GM21390 (cell line): Measurements from ENCODE around the gene SPOCK1.
"Not testable (repeated sequence)": the region's sequence is repeated elsewhere in the genome, so short reads cannot be mapped to it uniquely, and the experiment has no call there.

Experiments used
- ATAC-seq: cut with Tn5 transposase; IDR thresholded peaks from one replicate; pipeline ENCODE4 v1.9.1; 2021; ENCODE audit not compliant: unreplicated experiment

SPOCK1 gene

DNA sequence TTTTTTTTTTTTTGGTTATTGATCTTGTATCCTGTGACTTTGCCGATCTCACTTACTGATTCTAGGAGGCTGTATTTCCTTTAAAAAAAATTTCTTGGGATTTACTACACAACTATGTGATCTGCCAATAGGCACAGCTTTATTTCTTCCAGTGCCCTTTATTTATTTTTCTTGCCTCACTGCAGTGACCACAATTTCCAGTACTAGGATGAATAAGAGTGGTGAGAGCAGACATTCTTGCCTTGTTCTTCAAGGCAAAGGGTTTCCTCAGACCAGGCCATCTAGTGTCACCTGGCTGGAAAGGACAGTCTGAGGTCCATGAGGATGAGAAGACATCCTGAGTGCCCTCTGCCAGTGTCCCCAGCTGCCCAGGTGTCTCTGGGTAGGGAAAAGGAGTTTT lies 265.4 kb downstream of the SPOCK1 start:
- ATAC-seq, result no peak

DNA sequence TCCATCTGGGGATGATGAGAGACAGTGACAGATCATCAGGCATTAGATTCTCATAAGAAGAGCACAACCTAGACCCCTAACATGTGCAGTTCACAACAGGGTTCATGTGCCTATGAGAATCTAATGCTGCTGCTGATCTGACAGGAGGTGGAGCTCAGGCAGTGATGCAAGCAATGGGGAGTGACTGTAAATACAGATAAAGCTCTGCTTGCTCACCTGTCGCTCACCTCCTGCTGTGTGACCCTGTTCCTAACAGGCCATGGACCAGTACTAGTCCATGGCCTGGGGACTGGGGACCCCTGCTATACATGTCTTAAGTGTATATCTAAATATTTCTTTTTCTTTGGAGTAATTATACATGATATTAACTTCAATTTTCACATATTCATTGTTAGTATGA lies 265.8 kb downstream of the SPOCK1 start:
- ATAC-seq, result not testable (repeated sequence)

DNA sequence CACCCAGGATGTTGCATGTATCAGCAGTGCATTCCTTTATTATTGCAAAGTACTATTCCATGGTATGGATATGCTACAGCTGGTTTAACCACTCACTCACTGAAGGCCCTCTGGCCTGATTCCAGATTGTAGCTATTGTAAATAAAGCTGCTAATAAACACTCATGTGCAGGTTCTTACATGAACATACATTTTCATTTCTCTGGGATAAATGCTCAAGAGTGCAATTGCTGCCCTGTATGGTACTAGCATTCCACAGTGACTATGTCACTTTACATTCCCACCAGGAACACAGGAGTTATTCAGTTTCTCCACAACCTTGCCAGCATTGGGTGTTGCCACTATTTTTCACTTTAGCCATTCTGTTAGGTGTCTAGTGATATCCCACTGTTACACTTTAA lies 267.6 kb downstream of the SPOCK1 start:
- ATAC-seq, result no peak

DNA sequence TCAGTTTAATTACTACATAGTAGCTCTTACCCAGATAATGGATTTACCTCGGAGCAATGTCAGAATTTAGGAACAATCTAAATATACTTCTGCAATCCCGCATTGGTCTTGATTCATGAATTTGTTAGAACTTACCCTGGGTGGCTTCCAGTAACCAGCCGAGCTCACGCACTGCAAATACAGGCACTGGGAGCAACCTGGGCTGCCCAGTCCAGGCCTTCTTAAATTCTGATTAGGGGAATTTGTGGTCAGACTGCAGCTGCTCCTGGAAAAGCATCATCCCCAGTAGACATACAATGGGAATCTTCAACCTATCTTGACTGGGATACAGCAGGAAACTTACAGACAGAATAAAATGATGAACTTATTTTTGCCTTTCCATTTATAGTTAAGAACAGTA lies 270.3 kb downstream of the SPOCK1 start:
- no peak for ATAC-seq

DNA sequence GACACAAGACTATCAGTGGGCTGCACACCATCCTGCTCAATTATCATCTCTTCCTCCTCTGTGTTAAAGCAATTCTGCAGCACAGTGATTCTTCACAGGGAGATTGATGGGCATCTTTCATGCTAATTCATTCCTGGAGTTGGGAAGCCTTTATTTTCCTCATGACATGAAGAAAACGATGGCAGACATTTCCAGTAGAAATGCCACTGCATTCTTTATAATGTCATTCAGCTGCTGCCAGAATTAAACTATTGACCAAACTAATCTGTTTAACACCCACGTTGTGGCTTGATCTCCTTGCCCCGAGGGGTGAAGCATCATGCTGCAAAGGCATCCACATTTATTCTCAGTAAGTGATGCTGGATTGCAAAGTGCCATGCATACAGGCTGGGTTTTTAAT lies 273.0 kb downstream of the SPOCK1 start:
- no peak for ATAC-seq

DNA sequence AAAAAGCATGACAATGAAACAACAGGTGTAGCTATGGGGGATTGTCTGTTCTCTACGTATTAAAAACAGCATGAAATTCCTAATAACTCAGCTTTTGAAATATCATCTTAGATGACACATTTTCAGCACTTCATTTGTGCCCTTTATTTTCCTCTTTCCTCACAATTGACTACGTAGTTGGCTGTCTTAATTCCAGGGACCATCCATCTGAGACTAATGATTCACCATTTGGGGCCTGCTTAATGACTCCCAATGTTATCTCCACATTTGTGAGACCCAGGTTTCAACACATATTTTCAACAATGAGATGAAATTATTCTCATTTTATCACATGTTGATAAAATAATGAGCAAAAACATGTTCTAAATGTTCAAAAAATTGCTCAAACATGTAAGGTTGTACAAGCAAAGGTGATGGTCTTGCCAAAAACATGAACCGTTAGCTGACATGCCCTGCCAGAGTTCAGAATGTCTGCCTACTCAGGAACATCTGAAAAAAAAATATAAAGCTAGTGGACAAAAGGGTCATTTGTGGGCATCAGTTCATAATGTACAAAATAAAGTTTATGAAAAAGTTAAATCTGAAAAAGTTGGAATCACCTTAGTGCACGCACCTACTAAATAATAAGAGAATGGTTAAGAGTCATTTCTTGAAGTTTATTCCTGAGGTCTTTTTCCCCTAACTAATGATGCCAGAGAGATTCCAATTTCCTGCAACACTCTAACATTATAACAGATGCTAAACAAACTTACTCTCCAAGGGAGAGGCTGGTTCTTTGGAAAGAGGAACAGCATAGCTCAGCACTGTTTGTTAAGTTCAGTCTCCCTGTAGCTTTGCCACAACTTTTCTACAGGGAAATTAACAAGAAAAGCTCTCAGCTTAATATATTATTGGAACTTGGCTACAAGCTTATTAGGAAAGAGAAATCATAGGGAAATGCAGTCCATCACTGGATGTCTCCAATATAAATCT lies 275.5 kb downstream of the SPOCK1 start:
- no peak for ATAC-seq

DNA sequence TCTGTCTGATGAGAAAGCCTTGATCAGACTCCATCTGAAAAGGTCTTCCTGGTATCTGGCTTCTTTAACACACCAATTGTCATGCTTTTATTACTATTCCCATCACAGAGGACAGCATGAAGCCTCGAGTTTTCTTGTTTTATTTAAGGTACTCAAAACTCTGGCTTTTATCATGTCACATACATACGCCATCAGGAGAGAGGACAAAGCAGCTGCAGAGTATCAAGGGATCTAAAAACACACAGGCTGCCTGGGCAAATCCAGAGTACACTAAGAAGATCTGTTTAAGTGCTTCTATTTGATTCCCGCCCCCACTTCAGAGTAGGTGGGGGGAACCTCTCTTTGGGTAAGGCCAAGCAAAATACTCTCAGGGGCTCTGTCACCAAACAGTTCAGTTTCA lies 277.2 kb downstream of the SPOCK1 start:
- ATAC-seq, result no peak

DNA sequence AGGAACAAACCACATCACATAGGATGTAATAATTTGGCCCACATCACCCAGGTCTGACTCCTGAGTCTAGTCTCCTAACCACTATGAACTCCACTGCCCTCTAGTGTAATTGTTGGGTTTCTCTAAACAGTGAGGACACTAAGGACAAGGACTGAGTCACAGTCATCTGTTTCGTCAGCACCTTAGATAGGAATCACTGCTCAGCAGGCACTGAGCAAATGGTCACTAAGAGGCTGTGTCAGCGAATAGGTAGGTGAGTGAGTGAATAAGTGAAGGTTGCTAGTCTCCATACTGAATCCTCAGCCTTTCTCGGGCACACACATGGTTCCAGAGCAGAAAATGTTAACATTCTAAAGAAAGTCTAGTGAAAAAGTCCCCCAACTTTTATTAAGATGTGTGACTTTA lies 278.6 kb downstream of the SPOCK1 start:
- ATAC-seq, result no peak

DNA sequence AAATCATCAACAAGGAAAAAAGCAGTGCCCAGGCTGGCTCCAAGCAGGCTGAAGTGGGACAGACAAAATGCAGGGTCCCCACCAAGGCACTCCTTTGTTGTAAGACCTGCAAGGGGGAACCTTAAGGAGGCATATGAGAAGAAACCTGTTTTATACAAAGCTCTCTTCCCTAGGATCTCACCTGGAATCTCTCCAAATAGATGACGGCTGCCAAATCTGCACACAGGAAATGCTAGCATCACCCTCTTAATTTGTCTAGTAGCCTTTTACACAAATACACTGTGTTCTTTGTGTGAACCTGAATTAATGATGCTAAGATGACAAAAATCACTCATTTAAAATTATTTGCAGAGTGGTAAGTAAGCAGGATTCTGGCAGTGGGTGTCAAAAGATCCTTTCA lies 280.2 kb downstream of the SPOCK1 start:
- no peak for ATAC-seq

DNA sequence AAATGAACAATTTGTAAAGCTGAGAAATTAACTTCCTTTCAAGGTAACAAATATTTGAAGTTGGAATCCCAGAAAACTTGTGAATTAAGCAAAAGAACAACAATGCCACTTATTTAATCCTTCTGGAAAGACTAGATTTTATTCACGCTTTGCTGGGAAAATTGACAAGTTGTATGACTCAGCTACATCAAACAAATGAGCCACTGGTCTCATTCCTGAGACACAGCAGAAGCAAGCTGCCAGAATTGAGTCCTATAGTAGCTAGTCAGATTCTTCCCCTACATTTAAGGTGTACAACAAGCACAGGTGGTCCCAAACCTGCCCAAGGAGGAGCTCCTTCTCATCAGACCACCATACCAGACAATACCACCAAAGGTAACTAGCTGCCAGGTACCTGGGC lies 280.7 kb downstream of the SPOCK1 start:
- ATAC-seq, result no peak

DNA sequence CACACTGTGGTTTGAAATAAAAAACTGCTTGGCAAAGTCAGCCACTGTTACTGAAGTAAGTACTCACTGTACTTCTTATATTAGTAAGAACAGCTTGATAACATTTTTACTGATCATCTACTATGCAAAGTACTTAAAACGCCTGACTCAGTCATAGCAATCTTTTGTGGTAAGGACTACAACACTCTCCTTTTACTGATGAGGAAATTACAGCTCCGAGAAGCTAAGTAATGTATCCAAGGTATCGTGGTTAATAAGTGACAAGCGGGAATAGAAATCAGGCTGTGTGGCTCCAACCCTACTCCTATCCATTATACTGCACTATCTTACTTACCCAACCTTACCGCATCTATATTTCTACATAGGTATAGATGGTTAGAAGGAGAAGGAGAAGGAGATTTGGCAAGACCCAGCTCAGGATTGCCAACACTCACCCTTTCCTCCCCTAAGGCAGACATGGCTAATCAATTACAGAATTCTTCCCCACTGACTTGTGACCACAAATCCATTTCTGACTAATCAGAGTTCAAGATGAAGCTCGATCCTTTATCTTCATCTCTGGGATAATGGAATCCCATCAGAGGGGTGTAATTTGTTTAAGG lies 281.4 kb downstream of the SPOCK1 start:
- no peak for ATAC-seq

DNA sequence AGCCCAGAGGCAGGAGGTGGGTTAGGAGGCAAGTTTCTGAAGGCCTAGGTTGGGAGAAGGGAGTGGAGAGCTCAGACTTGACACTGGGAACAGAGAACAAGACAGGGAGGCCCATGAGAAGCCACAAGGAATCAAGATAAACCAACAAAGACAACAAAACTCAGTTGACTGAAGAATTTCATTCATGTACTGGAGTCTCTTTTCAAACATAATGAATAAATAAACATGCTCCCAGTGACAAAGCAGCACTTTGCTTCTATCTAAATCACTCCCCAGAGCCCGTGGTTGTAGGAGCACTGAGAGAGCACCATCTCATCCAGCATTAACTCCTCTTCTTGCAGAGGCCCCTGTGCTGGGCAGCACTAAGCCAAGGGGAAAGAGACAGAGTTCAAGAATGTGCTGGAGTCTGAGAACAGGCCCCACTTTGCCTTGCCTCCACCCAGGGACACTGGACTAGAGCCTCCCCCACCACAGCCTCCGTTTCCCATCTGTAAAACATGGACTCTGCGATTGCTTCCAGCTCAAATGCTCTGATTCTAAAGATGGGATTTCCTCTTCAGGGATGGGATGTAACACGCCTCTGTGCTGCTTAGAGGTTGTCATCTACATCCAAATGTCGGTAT lies 282.0 kb downstream of the SPOCK1 start:
- ATAC-seq, result no peak

DNA sequence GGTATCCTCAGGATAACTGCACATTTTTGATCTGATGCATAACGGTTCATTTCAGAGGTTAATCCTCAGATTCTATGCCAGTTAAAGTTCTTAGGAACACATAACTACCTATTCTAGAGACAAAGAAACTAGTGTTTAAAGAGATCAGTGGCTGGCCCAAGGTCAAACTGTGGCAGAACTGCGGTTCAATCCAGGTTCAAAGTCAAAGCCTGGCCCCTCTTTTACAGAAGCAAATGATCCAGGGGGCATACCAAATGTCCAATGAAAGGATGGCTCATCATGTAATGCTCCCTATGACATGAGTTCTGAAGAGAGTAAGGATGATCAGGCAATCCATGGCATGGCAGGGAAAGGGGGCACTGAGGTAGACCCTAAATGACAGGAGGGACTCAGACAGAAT lies 283.3 kb downstream of the SPOCK1 start:
- ATAC-seq, result no peak

DNA sequence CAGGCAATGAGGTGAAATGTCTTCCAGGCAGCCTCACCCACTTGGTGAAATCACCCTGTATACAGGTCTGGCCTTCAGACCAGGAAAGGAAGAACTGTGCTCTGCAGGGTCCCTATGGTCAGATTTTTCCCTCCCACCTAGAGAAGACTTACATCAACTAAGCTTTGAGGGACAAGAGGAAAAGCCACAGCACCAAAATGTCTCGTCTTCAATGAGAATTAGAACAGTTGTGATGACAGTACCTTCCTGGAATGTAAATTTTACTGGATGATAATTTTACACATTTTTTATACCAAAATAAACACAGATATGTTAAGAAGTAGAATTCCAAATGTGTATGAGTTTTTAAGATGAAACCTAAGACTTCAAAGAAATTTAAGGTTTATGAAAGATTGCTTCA lies 283.9 kb downstream of the SPOCK1 start:
- no peak for ATAC-seq

DNA sequence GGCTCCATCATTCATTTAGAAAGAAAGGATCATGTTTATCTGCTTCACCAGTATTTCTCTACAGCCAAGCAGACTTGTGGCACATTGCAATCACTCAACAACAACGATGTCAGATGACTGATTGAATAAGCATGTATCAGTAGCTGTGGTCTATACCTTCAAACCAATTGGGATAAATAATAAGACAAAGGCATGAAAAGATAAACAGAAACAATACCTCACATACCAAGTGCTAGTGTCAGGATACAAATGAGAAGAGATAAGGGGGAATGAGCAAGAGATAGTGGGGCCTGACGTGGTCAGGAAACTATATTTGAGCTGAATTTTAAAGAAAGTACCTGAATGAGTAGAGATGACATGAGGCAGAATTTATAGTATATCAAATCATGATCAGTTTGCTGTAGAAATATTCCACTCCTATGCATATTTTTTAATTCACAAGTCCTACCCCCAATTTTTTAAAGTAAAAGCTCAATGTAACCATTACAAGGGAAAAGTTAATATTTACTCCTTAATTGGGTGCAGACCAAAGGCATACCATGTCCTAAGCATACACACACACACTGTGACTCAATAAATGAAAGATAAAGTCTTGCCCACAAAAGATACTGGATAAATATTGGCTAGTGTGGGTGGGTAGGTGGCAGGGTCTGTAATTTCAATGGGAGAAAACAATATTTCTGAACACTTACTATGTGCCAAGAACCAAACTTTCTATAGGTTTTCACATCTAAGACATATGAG lies 284.5 kb downstream of the SPOCK1 start:
- no peak for ATAC-seq

DNA sequence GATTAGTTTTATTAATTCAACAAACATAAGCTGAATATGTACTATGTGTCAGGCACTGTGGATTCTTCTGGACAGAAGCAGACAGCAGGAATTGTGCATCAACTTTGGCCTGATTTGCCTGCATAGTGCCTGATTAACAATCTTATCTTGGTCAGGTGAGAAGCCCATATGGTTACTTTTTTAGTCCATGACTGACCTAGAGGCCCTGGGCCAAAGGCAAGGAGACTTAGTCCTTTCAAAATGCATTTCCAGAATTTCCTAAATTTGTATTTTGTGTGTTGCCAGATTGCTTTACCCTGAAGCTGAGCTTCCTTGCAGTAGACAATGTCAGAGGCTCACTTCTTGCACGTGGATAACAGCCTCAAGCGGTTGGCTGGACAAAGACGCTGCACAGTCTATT lies 286.7 kb downstream of the SPOCK1 start:
- ATAC-seq, result no peak

DNA sequence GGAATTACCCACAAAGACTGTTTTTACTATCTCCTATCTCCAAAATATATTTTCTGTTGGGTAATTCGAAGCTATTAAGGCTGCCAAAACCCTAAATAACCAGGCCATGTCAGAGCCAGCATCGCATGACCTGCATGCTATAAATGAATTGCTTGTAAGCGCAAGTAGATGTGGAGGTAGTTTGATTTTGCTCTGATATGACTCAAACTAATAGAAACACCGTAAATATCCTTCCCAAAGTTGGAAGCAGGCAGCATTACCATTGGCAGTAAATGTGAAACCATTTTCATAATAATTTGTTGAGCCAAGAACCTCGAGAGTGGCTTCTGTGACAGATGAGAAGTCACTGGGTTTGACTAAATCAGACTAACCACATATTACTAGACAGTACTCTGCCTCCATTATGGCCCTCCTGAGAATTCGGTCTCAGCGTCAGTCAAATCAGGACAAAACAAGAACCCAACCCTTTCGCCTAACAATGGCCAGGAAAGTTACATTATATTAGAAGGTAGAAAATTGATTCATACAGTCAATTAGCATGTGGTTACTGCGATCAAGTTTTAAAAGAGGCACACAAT lies 289.8 kb downstream of the SPOCK1 start:
- no peak for ATAC-seq

DNA sequence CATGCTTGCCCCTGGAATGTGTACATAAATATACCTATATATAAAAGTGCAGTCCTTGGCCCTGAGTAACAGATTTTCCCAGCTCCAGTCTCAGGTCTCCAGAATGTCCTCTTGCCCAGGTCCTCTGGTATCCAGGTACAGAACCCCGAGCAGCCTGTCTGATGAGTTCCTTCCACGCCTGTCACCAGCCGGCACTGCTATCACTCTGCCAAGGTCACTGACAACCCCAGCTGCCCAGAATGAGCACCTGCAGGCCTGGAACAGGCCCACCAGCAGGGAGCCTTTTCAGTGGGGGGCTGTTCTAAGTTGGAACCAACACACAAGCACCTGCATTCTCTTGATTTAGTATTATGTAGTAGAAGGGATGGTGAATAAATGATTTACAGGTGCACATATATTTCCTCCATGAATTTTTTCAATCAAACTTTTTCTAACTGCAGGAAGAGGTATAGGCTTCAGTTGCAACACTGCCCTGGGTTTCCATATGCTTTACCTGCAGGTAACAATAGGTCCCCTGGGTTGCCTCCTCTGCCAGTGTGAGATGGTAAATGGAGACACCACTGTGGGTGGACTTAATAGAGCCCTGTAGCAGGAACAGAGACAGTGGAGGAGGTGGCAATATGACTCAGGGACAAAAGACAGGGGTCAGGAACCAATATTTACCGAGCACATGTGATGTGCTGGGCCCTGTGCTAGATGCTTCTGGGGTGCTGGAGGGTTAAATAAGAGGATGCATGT lies 291.9 kb downstream of the SPOCK1 start:
- no peak for ATAC-seq

DNA sequence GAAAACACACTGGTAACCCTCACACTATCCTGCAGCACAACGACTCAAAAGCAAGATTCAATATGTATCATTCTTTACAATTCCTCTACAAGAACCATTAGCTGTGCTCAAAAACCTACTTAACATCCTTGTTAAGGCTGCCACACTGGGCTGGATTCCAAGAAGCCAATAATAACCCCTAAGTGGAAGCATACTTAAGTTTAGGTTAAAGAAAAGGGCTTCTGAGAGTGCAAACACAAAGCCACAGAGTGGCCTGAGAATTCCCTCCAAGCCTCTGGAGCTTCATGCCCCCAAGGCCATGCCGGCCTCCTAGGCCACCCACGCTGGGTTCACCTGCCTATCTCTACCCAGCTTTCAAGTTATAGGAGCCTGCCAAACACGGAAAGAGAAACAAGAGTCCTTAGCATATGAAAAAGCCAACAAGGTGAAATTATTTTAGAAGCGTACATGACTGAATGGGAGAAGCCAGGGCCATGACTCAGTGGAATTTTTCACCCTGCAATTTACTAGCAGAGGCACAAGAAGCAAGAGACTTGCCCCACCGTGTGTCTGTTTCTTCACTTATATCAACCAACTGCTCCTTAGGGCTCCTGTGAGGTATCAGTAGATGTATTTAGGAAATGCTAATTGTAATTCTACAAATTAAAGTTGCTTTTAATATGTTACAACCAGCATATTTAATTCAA lies 293.0 kb downstream of the SPOCK1 start:
- ATAC-seq, result no peak
